Activated T-helper 17 cell treated with anti-CD3 and anti-CD28 coated beads, Interleukin-2, amount 50 U/mL, for 72 hours (primary cell): Measurements from ENCODE around the gene MSANTD4. TPM values are rescaled to one million over a fixed set of nuclear protein-coding genes. Genes with fewer than 3 reads are reported as not detected.
"Not testable (repeated sequence)": the region's sequence is repeated elsewhere in the genome, so short reads cannot be mapped to it uniquely, and the experiment has no call there.

Experiments used
- ATAC-seq: fragments of 150-1000 bp; cut with Tn5 transposase; replicated peaks from 2 replicates; pipeline ENCODE4 v1.10.0; 2021; ENCODE audit warnings: mild to moderate bottlenecking, moderate library complexity
- H3K27ac Mint-ChIP-seq: one replicate; pipeline ENCODE4 v1.8.0; 2022; ENCODE audit warnings: mixed read lengths
- H3K27me3 Mint-ChIP-seq: one replicate; pipeline ENCODE4 v1.8.0; 2022; ENCODE audit warnings: mixed read lengths
- H3K36me3 Mint-ChIP-seq: one replicate; pipeline ENCODE4 v1.8.0; 2022; ENCODE audit warnings: low read depth, mild to moderate bottlenecking, mixed read lengths
- H3K4me1 Mint-ChIP-seq: one replicate; pipeline ENCODE4 v1.8.0; 2022; ENCODE audit warnings: mixed read lengths
- H3K4me3 Mint-ChIP-seq: one replicate; pipeline ENCODE4 v1.8.0; 2022; ENCODE audit warnings: mild to moderate bottlenecking, mixed read lengths
- H3K9me3 Mint-ChIP-seq: one replicate; pipeline ENCODE4 v1.8.0; 2022; ENCODE audit warnings: mixed read lengths
- total RNA-seq, 2 donors: library from RNA; stranded (reverse); gene quantifications; one replicate each; pipeline ENCODE4 v1.2.3, GENCODE V29; 2022

MSANTD4 gene
- total RNA-seq, 2 donors from 2014 or later: 13.4 to 16.6 TPM

DNA sequence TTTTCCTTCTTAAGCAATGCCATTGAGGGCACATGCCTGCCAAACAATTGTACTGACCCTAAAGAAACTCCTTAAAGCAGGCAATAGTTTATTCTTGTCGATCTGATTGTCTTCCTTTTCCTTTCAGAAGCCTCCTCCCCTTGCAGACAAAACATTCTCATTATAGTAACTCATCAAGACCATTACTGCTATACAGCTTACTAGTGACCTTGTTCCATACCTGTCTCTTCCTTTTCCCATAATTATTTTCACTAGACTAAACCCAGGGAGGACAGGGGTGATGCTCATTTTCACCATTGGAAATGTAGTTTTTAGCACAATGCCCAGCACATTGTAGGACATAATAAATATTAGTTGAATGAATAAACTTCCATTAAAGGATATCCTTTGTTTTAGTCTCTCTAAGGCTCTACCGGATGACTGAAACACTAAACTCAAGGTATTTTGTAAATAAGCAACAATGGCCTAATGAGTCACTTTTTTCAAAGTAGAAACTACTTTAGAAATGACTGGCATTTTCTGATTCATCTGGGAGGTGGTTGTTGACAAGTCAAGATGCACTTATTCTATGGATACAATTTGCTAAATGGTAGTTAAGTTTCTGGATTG lies 9.3 kb upstream of the MSANTD4 start:
- no peak overlapping the region for H3K4me3 Mint-ChIP-seq
- peaks cover 40% of the 10 kb centered on the region for H3K27me3 Mint-ChIP-seq
- peaks cover 9% of the 10 kb centered on the region for H3K9me3 Mint-ChIP-seq
- no peaks in the 10 kb centered on the region for H3K36me3 Mint-ChIP-seq
- peak; percentile 90 for ATAC-seq
- H3K4me1 Mint-ChIP-seq: no peaks in the 10 kb centered on the region
- H3K27ac Mint-ChIP-seq: no peak overlapping the region

GRCh38 chr11:106030609-106031008 lies 8.6 kb upstream of the MSANTD4 start:
- Mint-ChIP-seq H3K4me3 (no peak overlapping the region), H3K27ac (no peak overlapping the region), H3K9me3 (peaks cover 9% of the 10 kb centered on the region), H3K27me3 (peaks cover 37% of the 10 kb centered on the region), H3K4me1 (no peaks in the 10 kb centered on the region), H3K36me3 (no peaks in the 10 kb centered on the region)
- no peak for ATAC-seq

DNA sequence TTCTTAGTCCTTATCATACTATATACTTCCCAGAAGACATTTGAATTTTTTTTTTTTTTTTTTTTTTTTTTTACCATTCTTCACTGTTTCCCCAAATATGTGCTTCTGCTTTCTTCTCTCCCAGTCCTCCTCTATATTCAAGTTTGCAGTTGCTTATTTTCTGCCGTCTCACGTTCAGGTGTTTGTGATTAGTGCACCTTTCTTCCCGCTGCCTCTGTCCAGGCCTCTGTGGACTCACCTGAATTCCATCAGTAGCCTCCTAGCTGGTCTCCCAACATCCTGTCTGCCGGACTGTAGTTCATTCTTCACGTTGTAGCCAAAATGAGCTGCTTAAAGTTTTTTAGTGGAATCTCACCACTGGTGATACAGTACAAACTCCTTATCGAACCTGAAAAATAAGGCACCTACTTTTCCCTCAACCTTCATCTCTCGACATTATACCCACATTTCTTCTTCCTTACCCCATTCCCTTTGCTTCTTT lies 795 bp upstream of the MSANTD4 start:
- Mint-ChIP-seq H3K27ac (peak overlapping the region; percentile 88), H3K9me3 (peaks cover 9% of the 10 kb centered on the region), H3K27me3 (peaks cover 8% of the 10 kb centered on the region), H3K4me3 (peak overlapping the region; percentile 87), H3K4me1 (peaks cover 20% of the 10 kb centered on the region), H3K36me3 (peaks cover 31% of the 10 kb centered on the region)
- no peak for ATAC-seq

- Mint-ChIP-seq H3K4me1 (peaks cover 23% of the 10 kb centered on the region), H3K9me3 (no peaks in the 10 kb centered on the region), H3K27me3 (no peaks in the 10 kb centered on the region), H3K36me3 (peaks cover 33% of the 10 kb centered on the region), H3K27ac (peak overlapping the region; percentile 88), H3K4me3 (peak overlapping the region; percentile 87)
- ATAC-seq: peak; percentile 2
These were observed 666 bp downstream of the MSANTD4 start for GRCh38 chr11:106021181-106021966.

DNA sequence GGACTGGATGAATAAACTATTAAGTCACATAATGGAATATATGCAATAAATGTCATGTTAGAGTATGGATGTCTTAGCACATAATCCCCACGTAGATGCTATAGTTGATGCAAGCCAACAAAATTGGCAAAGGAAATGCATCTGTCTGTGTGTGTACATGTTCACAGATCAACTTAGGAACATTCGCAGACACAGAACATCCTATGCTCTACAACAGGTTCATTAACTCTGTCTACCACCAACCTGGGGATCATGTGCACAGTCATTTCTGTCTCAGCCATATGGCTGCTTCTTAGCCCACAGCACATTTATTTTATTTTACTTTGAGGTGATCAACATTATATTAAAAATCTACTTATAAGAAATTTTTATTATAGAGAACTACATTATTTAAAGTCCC lies 4.9 kb downstream of the MSANTD4 start:
- Mint-ChIP-seq H3K4me3 (no peak overlapping the region), H3K9me3 (no peaks in the 10 kb centered on the region), H3K36me3 (peaks cover 61% of the 10 kb centered on the region), H3K4me1 (peaks cover 28% of the 10 kb centered on the region), H3K27ac (no peak overlapping the region), H3K27me3 (no peaks in the 10 kb centered on the region)
- no peak for ATAC-seq

DNA sequence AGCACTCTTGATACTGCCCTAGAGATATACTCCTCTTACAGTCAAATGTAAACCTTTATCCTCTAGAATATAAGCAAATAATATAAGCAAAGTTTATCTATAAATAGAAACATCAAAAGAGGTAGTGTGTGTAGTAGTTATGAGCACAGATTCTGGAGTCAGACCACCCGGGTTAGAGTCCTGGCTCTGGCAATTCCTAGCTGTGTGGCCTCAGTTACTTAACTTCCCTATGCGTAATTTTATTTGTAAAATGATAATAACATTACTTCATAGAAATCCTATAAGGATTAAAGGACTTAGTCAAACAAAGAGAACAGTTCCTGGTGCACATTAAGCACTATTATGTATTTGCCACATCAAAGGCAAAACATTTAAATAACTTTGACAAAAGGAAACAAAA lies 7.0 kb downstream of the MSANTD4 start:
- no peak overlapping the region for H3K4me3 Mint-ChIP-seq
- no peaks in the 10 kb centered on the region for H3K9me3 Mint-ChIP-seq
- no peak for ATAC-seq
- H3K27me3 Mint-ChIP-seq: no peaks in the 10 kb centered on the region
- H3K27ac Mint-ChIP-seq: no peak overlapping the region
- H3K4me1 Mint-ChIP-seq: peaks cover 21% of the 10 kb centered on the region
- H3K36me3 Mint-ChIP-seq: peaks cover 68% of the 10 kb centered on the region

- ATAC-seq: no peak
- Mint-ChIP-seq H3K9me3 (no peaks in the 10 kb centered on the region), H3K27me3 (no peaks in the 10 kb centered on the region), H3K36me3 (peaks cover 68% of the 10 kb centered on the region), H3K27ac (no peak overlapping the region), H3K4me3 (no peak overlapping the region), H3K4me1 (peaks cover 19% of the 10 kb centered on the region)
These were observed 7.4 kb downstream of the MSANTD4 start for GRCh38 chr11:106014620-106015019.

GRCh38 chr11:106014035-106014434 lies 8.0 kb downstream of the MSANTD4 start:
- no peak for ATAC-seq
- Mint-ChIP-seq H3K36me3 (peaks cover 70% of the 10 kb centered on the region), H3K27me3 (no peaks in the 10 kb centered on the region), H3K27ac (no peak overlapping the region), H3K9me3 (no peaks in the 10 kb centered on the region), H3K4me3 (no peak overlapping the region), H3K4me1 (peaks cover 17% of the 10 kb centered on the region)

- Mint-ChIP-seq H3K4me3 (no peak overlapping the region), H3K27ac (no peak overlapping the region), H3K9me3 (no peaks in the 10 kb centered on the region), H3K4me1 (peaks cover 13% of the 10 kb centered on the region), H3K27me3 (no peaks in the 10 kb centered on the region), H3K36me3 (peaks cover 79% of the 10 kb centered on the region)
- ATAC-seq: peak; percentile 34
These were observed 9.3 kb downstream of the MSANTD4 start for GRCh38 chr11:106012744-106013143.

DNA sequence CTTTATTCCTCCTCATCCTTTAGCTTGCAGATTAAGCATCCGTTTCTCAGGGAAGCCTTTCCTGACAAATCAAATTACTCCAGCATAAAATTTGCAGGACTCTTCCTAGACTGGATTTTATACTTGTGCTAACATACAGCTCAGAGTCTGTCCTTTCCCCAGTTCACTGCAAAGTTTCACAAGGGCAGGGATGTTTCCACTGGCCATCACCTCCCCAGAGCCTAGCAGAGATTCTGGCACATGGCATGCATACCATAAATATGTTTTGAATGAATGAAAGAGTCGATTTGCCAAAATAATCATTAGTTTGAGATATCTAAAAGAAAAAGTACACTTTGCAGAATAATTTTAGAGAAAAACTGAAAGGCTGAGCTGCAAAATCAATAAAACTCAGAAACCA lies 10.6 kb downstream of the MSANTD4 start:
- no peak overlapping the region for H3K4me3 Mint-ChIP-seq
- peaks cover 90% of the 10 kb centered on the region for H3K36me3 Mint-ChIP-seq
- no peak overlapping the region for H3K27ac Mint-ChIP-seq
- H3K9me3 Mint-ChIP-seq: no peaks in the 10 kb centered on the region
- no peak for ATAC-seq
- no peaks in the 10 kb centered on the region for H3K27me3 Mint-ChIP-seq
- peaks cover 11% of the 10 kb centered on the region for H3K4me1 Mint-ChIP-seq

DNA sequence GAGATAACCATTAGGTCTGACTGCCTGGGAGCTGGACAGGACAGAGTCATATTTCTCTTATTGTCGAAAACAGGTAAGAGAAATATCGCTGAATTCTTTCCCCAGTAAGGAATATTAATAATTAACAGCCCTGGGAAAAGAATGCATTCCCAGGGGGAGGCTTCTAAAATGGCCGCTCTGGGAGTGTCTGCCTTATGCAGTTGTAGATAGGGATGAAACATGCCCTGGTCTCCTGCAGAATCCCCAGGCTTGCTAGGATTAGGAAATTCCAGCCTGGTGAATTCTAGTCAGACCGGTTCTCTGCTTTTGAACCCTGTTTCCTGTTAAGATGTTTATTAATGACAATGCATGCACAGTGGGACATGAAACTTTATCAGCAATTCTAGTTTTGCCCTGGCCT lies 18.9 kb downstream of the MSANTD4 start:
- peaks cover 77% of the 10 kb centered on the region for H3K36me3 Mint-ChIP-seq
- not testable (repeated sequence) for H3K27ac Mint-ChIP-seq, H3K27me3 Mint-ChIP-seq, H3K9me3 Mint-ChIP-seq, H3K4me1 Mint-ChIP-seq, H3K4me3 Mint-ChIP-seq, ATAC-seq

GRCh38 chr11:106001304-106002012 lies 20.6 kb downstream of the MSANTD4 start:
- no peak for ATAC-seq
- no peaks in the 10 kb centered on the region for H3K27me3 Mint-ChIP-seq
- peaks cover 6% of the 10 kb centered on the region for H3K9me3 Mint-ChIP-seq
- no peak overlapping the region for H3K27ac Mint-ChIP-seq
- H3K4me1 Mint-ChIP-seq: peaks cover 5% of the 10 kb centered on the region
- peaks cover 77% of the 10 kb centered on the region for H3K36me3 Mint-ChIP-seq
- no peak overlapping the region for H3K4me3 Mint-ChIP-seq

DNA sequence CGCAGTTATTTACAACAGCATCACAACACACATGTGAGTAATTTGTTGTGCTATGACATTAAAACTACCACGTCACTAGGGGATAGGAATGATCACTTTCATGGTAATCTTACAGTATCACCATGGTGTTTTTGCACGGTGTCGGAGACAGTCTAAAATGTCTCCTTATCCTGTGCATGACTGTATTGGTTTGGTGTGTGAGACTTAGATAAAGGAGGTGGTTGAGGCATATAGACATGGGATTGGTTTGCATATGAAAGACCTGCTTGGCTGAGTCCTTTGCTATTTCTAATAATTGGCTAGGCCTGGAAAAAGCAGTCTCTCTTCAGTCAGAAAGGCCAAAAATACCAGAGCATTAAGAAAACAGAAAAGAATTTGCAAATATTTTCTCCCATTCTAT lies 30.2 kb downstream of the MSANTD4 start:
- Mint-ChIP-seq H3K27ac (no peak overlapping the region), H3K27me3 (no peaks in the 10 kb centered on the region), H3K4me3 (no peak overlapping the region), H3K4me1 (no peaks in the 10 kb centered on the region), H3K36me3 (peaks cover 30% of the 10 kb centered on the region), H3K9me3 (peaks cover 8% of the 10 kb centered on the region)
- no peak for ATAC-seq

GRCh38 chr11:105989124-105989523 lies 32.9 kb downstream of the MSANTD4 start:
- H3K4me3 Mint-ChIP-seq: no peak overlapping the region
- H3K36me3 Mint-ChIP-seq: peaks cover 5% of the 10 kb centered on the region
- no peaks in the 10 kb centered on the region for H3K4me1 Mint-ChIP-seq
- no peaks in the 10 kb centered on the region for H3K27me3 Mint-ChIP-seq
- H3K9me3 Mint-ChIP-seq: peaks cover 8% of the 10 kb centered on the region
- no peak overlapping the region for H3K27ac Mint-ChIP-seq
- no peak for ATAC-seq

DNA sequence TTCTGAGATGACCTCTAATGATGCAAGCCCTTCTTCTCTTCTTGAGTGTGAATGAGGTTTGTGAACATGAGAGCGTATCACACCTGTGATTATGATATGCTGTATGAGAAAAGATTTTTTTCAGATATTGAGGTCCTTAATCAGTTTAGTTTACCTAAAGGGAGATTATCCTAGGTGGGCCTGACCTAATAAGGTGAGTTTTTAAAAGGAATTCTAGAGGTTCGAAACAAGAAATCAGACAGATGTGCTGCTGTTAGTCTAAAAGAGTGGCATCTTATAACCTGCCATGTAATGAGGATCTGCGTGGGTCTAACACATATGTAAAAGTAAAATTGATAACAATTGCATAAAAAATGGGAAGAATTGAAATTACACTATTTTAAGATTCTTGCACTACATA lies 33.8 kb downstream of the MSANTD4 start:
- Mint-ChIP-seq H3K9me3 (peaks cover 4% of the 10 kb centered on the region), H3K4me1 (no peaks in the 10 kb centered on the region), H3K27ac (no peak overlapping the region), H3K36me3 (no peaks in the 10 kb centered on the region), H3K4me3 (no peak overlapping the region), H3K27me3 (no peaks in the 10 kb centered on the region)
- no peak for ATAC-seq
